Measurements from ENCODE around the gene CCDC146.
"Not testable (repeated sequence)": the region's sequence is repeated elsewhere in the genome, so short reads cannot be mapped to it uniquely, and the experiment has no call there.

The CCDC146 gene

DNA sequence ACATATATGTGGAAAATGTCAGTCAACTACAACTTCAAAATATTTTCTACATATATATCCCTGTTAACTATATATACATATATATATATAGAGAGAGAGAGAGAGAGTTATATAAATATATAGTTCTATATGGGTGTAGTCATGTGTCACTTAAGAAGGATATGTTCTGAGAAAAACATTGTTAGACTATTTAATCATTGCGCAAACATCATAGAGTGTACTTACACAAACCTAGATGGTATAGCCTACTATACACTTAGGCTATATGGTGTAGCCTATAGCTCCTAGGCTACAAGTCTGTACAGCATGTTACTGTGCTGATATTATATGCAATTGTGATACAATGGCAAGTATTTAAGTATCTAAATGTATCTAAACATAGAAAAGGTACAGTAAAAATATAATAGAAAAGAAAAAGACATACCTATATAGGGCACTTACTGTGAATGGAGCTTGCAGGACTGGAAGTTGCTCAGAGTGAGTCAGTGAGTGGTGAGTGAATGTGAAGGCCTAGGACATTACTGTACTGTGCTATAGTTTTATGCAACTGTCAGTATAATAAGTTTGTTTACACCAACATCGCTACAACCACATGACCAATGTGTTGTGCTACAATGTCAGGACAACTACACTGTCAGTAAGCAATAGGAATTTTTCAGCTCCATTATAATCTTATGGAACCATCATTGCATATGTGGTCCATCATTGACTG lies 95.2 kb downstream of the CCDC146 start:
- TF ChIP-seq, protein P1, sequence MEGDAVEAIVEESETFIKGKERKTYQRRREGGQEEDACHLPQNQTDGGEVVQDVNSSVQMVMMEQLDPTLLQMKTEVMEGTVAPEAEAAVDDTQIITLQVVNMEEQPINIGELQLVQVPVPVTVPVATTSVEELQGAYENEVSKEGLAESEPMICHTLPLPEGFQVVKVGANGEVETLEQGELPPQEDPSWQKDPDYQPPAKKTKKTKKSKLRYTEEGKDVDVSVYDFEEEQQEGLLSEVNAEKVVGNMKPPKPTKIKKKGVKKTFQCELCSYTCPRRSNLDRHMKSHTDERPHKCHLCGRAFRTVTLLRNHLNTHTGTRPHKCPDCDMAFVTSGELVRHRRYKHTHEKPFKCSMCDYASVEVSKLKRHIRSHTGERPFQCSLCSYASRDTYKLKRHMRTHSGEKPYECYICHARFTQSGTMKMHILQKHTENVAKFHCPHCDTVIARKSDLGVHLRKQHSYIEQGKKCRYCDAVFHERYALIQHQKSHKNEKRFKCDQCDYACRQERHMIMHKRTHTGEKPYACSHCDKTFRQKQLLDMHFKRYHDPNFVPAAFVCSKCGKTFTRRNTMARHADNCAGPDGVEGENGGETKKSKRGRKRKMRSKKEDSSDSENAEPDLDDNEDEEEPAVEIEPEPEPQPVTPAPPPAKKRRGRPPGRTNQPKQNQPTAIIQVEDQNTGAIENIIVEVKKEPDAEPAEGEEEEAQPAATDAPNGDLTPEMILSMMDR (IDR thresholded peaks at IDR 0.05; ENCODE audit: extremely low read depth, insufficient read depth, missing control alignments) = no peak
- in situ Hi-C loops (cut with MboI; ENCODE audit: low pct_unique_long_range_greater_than_20kb, low sequenced_read_pairs, unreplicated experiment) = no loop called here
- no peak for DNase-seq (ENCODE audit: low spot score)

DNA sequence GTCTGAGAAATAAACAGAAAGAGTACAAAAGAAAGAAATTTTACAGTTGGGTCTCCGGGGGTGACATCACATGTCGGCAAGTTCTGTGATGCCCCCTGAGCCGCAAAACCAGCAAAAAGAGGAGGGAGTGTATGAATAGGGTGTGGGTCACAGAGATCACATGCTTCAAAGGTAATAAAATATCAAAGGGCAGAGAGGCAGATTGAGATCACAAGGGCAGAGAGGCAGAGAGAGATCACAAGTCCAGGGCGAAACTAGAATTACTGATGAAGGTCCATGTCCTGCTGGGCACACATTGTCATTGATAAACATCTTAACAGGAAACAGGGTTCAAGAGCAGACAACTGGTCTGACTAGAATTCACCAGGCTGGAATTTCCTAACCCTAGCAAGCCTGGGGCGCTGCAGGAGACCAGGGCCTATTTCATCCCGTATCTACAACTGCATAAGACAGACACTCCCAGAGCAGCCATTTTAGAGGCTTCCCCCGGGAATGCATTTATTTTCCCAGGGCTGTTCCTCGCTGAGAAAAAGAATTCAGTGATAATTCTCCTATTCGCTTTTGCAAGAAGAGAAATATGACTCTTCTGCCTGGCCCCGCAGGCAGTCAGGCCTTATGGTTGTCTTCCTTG lies 97.4 kb downstream of the CCDC146 start:
- in situ Hi-C loops (cut with MboI; ENCODE audit: low pct_unique_long_range_greater_than_20kb, low sequenced_read_pairs, unreplicated experiment) = not testable (repeated sequence)

DNA sequence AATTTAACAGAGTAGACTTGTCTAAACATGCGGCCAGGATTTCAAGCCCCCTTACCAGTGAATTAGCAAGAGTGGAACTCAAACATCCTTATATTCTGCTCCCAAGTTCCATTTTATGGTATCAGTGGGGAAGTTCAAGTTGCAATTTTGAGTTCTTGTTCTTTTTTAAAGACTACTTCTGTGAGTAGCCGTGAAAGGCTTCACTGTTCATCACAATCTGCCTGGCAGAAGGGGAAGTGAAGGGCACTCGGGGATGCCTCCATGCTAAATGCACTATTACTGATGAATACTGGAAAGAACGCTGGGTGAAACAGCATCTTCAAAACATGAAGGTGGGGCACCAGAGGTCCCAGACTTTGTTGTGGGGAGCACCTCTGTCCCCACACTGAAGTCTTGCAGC lies 99.7 kb downstream of the CCDC146 start:
- TF ChIP-seq, protein P1 (IDR thresholded peaks at IDR 0.05; ENCODE audit: extremely low read depth, insufficient read depth, missing control alignments) = no peak
- in situ Hi-C loops (cut with MboI; ENCODE audit: low pct_unique_long_range_greater_than_20kb, low sequenced_read_pairs, unreplicated experiment) = no loop called here

More for the DNA sequence above, 97.4 kb downstream of the CCDC146 start:
- not testable (repeated sequence) for DNase-seq (ENCODE audit: low spot score)

DNA sequence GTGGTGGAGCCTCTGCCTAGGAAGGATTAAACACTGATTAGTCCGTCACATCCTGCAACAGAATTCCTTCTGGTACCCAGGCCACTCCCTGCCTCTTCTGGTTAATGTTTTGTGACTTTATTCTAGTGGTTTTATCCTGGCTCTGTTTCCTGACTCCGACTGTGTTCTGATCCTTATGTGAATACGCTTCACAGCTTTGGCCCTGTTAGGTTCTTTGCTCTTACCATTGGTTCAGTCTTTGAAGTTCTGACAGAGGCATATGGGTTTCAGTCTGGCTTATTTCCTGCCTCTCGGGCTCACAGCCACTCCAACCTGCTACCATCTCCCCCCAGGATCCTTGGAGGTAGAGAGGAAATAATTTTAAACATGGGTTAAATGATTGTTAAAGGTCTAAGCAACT lies 100.4 kb downstream of the CCDC146 start:
- DNase-seq (ENCODE audit: low spot score) = no peak
- in situ Hi-C loops (cut with MboI; ENCODE audit: low pct_unique_long_range_greater_than_20kb, low sequenced_read_pairs, unreplicated experiment) = no loop called here
- TF ChIP-seq, protein P1 (IDR thresholded peaks at IDR 0.05; ENCODE audit: extremely low read depth, insufficient read depth, missing control alignments) = no peak

More for the DNA sequence above, 99.7 kb downstream of the CCDC146 start:
- DNase-seq (ENCODE audit: low spot score) = no peak

DNA sequence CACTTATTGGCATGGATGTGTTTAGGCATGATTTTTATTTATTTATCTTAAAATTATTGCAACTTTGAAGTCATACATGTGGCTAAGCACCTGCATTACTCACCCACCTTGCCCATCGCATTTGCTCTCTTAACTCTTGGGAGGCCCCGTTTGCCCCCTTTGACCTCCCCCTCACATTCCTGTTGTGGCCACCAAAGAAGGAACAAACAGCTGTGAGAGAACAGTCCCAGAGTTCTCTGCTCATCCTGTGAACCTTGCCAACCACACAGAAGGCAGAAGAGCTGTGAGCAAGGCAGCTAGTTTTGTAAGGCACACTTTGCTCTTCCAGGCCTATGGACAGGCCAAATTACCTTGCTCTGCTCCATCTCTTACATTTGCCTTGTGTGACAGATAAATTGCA lies 100.8 kb downstream of the CCDC146 start:
- DNase-seq (ENCODE audit: low spot score) = no peak
- TF ChIP-seq, protein P1 (IDR thresholded peaks at IDR 0.05; ENCODE audit: extremely low read depth, insufficient read depth, missing control alignments) = no peak

DNA sequence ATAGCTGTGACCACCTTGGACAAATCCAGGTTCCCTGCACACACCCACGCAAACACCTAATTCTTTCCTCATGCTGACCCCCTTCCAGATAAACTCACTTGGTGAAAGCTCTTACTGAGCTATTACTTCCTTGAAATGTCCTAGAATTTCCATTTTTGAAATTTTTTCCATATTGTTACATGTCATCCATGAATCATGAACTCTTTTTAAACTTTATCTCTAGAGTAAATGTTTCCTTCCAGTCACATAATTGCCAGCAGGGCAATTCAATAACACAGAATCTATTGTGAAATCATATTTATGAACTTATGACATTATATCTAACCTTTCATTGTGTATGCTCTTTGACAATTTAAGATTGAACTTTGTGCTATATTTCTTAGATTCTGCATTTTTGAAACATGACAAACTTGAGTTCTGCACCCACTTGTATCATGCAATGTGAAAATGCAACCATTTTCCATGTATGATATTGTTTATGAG lies 104.0 kb downstream of the CCDC146 start:
- DNase-seq (ENCODE audit: low spot score) = no peak
- TF ChIP-seq, protein P1 (IDR thresholded peaks at IDR 0.05; ENCODE audit: extremely low read depth, insufficient read depth, missing control alignments) = no peak
- in situ Hi-C loops (cut with MboI; ENCODE audit: low pct_unique_long_range_greater_than_20kb, low sequenced_read_pairs, unreplicated experiment) = no loop called here

More for the DNA sequence above, 100.8 kb downstream of the CCDC146 start:
- in situ Hi-C loops (cut with MboI; ENCODE audit: low pct_unique_long_range_greater_than_20kb, low sequenced_read_pairs, unreplicated experiment) = no loop called here

DNA sequence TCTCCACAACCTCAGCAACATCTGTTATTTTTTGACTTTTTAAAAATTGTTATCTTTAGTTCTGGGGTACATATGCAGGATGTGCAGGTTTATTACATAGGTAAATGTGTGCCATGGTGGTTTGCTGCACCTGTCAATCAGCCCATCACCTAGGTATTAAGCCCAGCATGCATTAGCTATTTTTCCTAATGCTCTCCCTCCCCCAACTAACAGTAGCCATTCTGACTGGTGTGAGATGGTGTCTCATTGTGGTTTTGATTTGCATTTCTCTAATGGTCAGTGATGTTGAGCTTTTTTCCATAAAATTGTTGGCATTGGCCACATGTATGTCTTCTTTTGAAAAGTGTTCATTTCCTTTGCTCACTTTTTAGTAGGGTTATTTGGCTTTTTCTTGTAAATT lies 106.4 kb downstream of the CCDC146 start:
- in situ Hi-C loops (cut with MboI; ENCODE audit: low pct_unique_long_range_greater_than_20kb, low sequenced_read_pairs, unreplicated experiment); DNase-seq (ENCODE audit: low spot score): not testable (repeated sequence)

All from GM13977 (cell line).